Hepatocyte (in vitro differentiated cells): Measurements from ENCODE around the gene IGF1. TPM values are rescaled to one million over a fixed set of nuclear protein-coding genes. Genes with fewer than 3 reads are reported as not detected.
"Not testable (repeated sequence)": the region's sequence is repeated elsewhere in the genome, so short reads cannot be mapped to it uniquely, and the experiment has no call there.

Experiments
- DNase-seq: peaks from one replicate; pipeline ENCODE4 v3.0.0-alpha.2; 2016; ENCODE audit warnings: low spot score
- H2AFZ ChIP-seq: fragments of 200-600 bp; sonication (generic); 2 replicates; pipeline ENCODE4 v1.6.0; 2016; ENCODE audit warnings: antibody characterized with exemption, mild to moderate bottlenecking
- H3K27ac ChIP-seq: fragments of 200-600 bp; sonication (generic); 2 replicates; pipeline ENCODE4 v1.5.1; 2016; ENCODE audit warnings: mild to moderate bottlenecking
- H3K27me3 ChIP-seq: fragments of 200-600 bp; sonication (generic); 2 replicates; pipeline ENCODE4 v1.6.1; 2016
- H3K36me3 ChIP-seq: fragments of 200-600 bp; sonication (generic); replicated peaks from 2 replicates; pipeline ENCODE4 v1.5.1; 2016; ENCODE audit warnings: low read depth; ENCODE audit not compliant: insufficient read depth
- H3K4me1 ChIP-seq: fragments of 200-600 bp; sonication (generic); 2 replicates; pipeline ENCODE4 v1.5.1; 2016; ENCODE audit warnings: mild to moderate bottlenecking, moderate library complexity; ENCODE audit not compliant: insufficient read depth
- H3K4me2 ChIP-seq: fragments of 200-600 bp; sonication (generic); 2 replicates; pipeline ENCODE4 v1.6.0; 2016
- H3K4me3 ChIP-seq: fragments of 200-600 bp; sonication (generic); 2 replicates; pipeline ENCODE4 v1.5.1; 2016; ENCODE audit warnings: mild to moderate bottlenecking
- H3K79me2 ChIP-seq: fragments of 200-600 bp; sonication (generic); 2 replicates; pipeline ENCODE4 v1.6.0; 2017; ENCODE audit warnings: mild to moderate bottlenecking
- H3K9me2 ChIP-seq: fragments of 200-600 bp; sonication (generic); replicated peaks from 2 replicates; pipeline ENCODE4 v1.6.0; 2017; ENCODE audit warnings: mild to moderate bottlenecking; ENCODE audit not compliant: insufficient read depth
- H3K9me3 ChIP-seq: fragments of 200-600 bp; sonication (generic); 2 replicates; pipeline ENCODE4 v1.5.1; 2016; ENCODE audit warnings: low read depth, mild to moderate bottlenecking
- H4K20me1 ChIP-seq: fragments of 200-600 bp; sonication (generic); 2 replicates; pipeline ENCODE4 v1.6.0; 2016; ENCODE audit warnings: mild to moderate bottlenecking; ENCODE audit not compliant: insufficient read depth, poor library complexity, severe bottlenecking
- EZH2 ChIP-seq: fragments of 200-600 bp; sonication (generic); IDR thresholded peaks from 2 replicates; pipeline ENCODE4 v1.6.1; 2016; ENCODE audit warnings: antibody characterized with exemption, mild to moderate bottlenecking, borderline replicate concordance
- EZH2phosphoT487 ChIP-seq: fragments of 200-600 bp; sonication (generic); IDR thresholded peaks from one replicate; pipeline ENCODE4 v1.6.1; 2018; ENCODE audit warnings: antibody characterized with exemption, mild to moderate bottlenecking, low read depth, moderate library complexity; ENCODE audit not compliant: unreplicated experiment, severe bottlenecking
- WGBS: methylation state at CpG from one replicate; pipeline ENCODE4 v1.1.6; 2016; ENCODE audit warnings: low lambda C conversion rate; ENCODE audit errors: missing lambda C conversion rate; 5-methylcytosine and 5-hydroxymethylcytosine counted together
- polyA plus RNA-seq: library from polyadenylated mRNA; unstranded; fragments of >200 nt; fragmentation: Nextera tagmentation; extraction: Ambion mirVana; gene quantifications from 2 replicates; pipeline ENCODE4 v1.2.1, GENCODE V29; 2016
- total RNA-seq: library from RNA; depleted of rRNA; stranded (reverse); fragments of >200 nt; gene quantifications from 2 replicates; pipeline ENCODE4 v1.2.3, GENCODE V29; 2014
- TF ChIP-seq, protein P1 (sequence below): fragments of 200-600 bp; sonication (generic); IDR thresholded peaks from 2 replicates; pipeline ENCODE4 v1.5.1; 2016; ENCODE audit warnings: antibody characterized with exemption, mild to moderate bottlenecking; ENCODE audit not compliant: poor library complexity

Gene IGF1
- total and polyA plus RNA-seq, 2 experiments from 2014 or later: 10.0 to 12.0 TPM

DNA sequence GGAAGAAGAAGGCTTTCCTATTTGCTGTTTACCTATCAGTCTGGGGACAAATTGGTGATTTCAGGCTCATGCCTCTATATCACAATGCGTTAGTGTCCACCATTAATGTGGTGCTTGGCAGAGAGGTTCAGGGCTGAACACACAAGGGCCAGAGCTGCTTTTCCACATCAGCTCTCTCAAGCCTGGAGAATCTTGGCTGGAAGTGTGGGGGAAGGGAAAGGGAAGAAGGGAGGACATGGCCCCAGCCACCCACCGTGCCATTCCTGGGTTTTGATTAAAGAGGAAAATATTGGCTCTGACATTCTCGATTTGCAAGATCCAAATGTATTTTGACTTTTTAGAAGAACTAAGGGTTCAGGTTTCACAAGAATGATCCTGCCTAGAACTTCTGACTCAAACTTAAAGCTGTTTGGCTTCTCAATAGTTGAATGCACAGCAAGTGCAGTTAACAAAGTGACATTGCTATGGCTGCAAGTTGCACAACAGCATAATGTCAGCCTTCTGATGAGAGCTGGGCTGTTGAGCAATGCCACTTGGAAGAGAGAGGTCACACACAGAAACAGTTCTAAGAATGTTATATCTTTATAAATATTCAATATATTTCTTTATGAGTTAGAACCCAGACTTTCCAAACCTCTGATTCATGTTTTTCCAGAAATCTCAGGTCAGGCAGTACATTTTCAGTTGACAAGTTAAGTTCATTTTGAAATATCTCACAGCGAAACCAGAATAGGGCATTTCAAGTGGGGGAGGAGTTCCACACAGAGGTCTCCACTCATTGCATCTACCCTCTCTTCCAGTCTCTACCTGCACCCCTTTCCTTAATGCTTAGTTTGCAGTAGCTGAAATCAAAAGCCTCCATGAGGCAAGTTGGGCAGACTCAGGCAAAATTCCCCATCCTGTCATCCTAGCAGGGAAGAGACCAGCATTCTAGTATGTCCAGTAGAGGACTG lies 25.3 kb downstream of the IGF1 start:
- peak; percentile 34 for DNase-seq
- Histone ChIP-seq H3K4me3 (no peak overlapping the region), H3K36me3 (no peaks in the 10 kb centered on the region), H3K9me3 (no peaks in the 10 kb centered on the region), H3K9me2 (no peaks in the 10 kb centered on the region), H3K79me2 (no peaks in the 10 kb centered on the region), H3K4me1 (peaks cover 4% of the 10 kb centered on the region), H4K20me1 (no peaks in the 10 kb centered on the region), H2AFZ (no peak overlapping the region), H3K27me3 (no peaks in the 10 kb centered on the region), H3K27ac (peak overlapping the region; percentile 24), H3K4me2 (no peak overlapping the region)
- WGBS: 81% methylated on average over 4 of the region's 4 CpGs
- TF ChIP-seq EZH2phosphoT487: no peak
- TF ChIP-seq, protein P1, sequence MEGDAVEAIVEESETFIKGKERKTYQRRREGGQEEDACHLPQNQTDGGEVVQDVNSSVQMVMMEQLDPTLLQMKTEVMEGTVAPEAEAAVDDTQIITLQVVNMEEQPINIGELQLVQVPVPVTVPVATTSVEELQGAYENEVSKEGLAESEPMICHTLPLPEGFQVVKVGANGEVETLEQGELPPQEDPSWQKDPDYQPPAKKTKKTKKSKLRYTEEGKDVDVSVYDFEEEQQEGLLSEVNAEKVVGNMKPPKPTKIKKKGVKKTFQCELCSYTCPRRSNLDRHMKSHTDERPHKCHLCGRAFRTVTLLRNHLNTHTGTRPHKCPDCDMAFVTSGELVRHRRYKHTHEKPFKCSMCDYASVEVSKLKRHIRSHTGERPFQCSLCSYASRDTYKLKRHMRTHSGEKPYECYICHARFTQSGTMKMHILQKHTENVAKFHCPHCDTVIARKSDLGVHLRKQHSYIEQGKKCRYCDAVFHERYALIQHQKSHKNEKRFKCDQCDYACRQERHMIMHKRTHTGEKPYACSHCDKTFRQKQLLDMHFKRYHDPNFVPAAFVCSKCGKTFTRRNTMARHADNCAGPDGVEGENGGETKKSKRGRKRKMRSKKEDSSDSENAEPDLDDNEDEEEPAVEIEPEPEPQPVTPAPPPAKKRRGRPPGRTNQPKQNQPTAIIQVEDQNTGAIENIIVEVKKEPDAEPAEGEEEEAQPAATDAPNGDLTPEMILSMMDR: no peak
- TF ChIP-seq EZH2: no peak

DNA sequence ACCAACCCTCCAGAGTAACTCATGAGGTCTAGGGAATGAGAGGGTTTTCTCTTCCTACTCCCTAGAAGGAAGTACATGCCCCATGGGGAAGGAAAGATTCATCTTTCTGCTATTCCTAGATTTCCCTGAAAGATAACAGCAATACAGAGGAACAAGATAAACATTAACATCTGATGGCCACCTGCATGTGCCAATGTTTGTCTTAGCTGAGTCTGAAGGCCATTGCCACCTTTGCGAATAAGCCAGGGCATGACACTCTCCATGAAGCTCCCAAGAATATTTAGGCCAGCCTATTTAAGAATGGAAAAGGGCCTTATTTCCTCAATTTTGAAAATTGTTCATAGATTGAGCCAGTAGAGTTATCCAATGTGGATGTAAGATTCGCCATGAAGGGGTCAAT lies 26.0 kb downstream of the IGF1 start:
- H3K4me2 ChIP-seq: no peak overlapping the region
- no peak for DNase-seq
- peak overlapping the region; percentile 24 for H3K27ac ChIP-seq
- no peaks in the 10 kb centered on the region for H3K9me3 ChIP-seq
- H3K4me1 ChIP-seq: peaks cover 4% of the 10 kb centered on the region
- H3K4me3 ChIP-seq: no peak overlapping the region
- TF ChIP-seq EZH2: no peak
- TF ChIP-seq, protein P1: no peak
- no peaks in the 10 kb centered on the region for H3K27me3 ChIP-seq
- WGBS: 81% methylated on average over 2 of the region's 2 CpGs
- no peaks in the 10 kb centered on the region for H3K79me2 ChIP-seq
- H4K20me1 ChIP-seq: no peaks in the 10 kb centered on the region
- no peaks in the 10 kb centered on the region for H3K9me2 ChIP-seq
- H3K36me3 ChIP-seq: no peaks in the 10 kb centered on the region
- H2AFZ ChIP-seq: no peak overlapping the region

DNA sequence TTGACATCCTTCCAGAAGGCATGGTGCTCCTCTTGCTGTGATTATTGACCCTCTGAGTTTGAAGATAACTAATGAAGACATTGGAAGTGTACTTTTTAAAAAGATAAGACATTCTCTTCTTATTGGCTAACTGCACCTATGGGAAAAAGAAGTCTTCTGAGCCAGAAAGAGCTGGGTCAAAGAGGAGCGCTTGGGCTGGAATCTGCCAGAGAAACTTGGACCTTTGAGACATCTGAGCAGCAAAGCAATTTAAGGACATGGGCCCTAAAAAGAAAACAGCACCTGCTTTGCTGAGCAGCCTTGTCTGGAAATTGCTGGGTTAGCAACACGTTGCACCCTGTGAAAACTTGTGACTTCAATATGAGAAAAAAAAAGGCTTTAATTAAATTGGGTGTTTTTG lies 27.8 kb downstream of the IGF1 start:
- Histone ChIP-seq H3K4me3 (no peak overlapping the region), H3K4me1 (no peaks in the 10 kb centered on the region), H3K79me2 (no peaks in the 10 kb centered on the region), H3K4me2 (no peak overlapping the region), H3K9me2 (no peaks in the 10 kb centered on the region), H3K27me3 (no peaks in the 10 kb centered on the region), H3K27ac (no peak overlapping the region), H4K20me1 (no peaks in the 10 kb centered on the region), H2AFZ (no peak overlapping the region), H3K36me3 (no peaks in the 10 kb centered on the region), H3K9me3 (no peaks in the 10 kb centered on the region)
- 90% methylated on average over 2 of the region's 2 CpGs for WGBS
- no peak for DNase-seq
- no peak for TF ChIP-seq EZH2
- no peak for TF ChIP-seq EZH2phosphoT487
- TF ChIP-seq, protein P1: no peak

DNA sequence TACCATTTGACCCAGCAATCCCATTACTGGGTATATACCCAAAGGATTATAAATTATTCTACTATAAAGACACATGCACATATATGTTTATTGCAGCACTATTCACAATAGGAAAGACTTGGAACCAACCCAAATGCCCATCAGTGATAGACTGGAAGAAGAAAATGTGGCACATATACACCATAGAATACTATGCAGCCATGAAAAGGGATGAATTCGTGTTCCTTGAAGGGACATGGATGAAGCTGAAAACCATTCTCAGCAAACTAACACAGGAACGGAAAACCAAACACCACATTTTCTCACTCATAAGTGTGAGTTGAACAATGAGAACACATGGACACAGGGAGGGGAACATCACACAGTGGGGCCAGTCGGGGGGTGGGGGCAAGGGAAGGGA lies 31.3 kb downstream of the IGF1 start:
- H3K4me3 ChIP-seq, H3K4me2 ChIP-seq, H3K4me1 ChIP-seq, H3K36me3 ChIP-seq, H3K27me3 ChIP-seq, H3K27ac ChIP-seq, H4K20me1 ChIP-seq, H3K9me2 ChIP-seq, H2AFZ ChIP-seq, DNase-seq, H3K79me2 ChIP-seq, H3K9me3 ChIP-seq: not testable (repeated sequence)
- WGBS: 96% methylated on average over 3 of the region's 3 CpGs

DNA sequence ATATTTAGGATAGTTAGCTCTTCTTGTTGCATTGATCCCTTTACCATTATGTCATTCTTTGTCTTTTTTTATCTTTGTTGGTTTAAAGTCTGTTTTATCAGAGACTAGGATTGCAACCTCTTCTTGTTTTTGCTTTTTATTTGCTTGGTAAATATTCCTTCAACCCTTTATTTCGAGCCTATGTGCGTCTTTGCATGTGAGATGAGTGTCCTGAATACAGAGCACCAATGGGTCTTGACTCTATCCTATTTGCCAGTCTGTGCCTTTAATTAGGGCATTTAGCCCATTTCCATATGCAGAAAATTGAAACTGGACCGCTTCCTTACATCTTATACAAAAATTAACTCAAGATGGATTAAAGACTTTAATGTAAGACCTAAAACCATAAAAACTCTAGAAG lies 32.9 kb downstream of the IGF1 start:
- H3K79me2 ChIP-seq, H3K4me1 ChIP-seq, DNase-seq, H4K20me1 ChIP-seq, H3K27me3 ChIP-seq, H3K4me2 ChIP-seq, H3K9me2 ChIP-seq, H3K36me3 ChIP-seq, H3K9me3 ChIP-seq, H3K4me3 ChIP-seq, H3K27ac ChIP-seq, H2AFZ ChIP-seq: not testable (repeated sequence)
- WGBS: 82% methylated on average over 3 of the region's 3 CpGs
